ENCODE measurements around the gene PALS2. TPM values are rescaled to one million over a fixed set of nuclear protein-coding genes. Genes with fewer than 3 reads are reported as not detected.

The PALS2 gene, protein sequence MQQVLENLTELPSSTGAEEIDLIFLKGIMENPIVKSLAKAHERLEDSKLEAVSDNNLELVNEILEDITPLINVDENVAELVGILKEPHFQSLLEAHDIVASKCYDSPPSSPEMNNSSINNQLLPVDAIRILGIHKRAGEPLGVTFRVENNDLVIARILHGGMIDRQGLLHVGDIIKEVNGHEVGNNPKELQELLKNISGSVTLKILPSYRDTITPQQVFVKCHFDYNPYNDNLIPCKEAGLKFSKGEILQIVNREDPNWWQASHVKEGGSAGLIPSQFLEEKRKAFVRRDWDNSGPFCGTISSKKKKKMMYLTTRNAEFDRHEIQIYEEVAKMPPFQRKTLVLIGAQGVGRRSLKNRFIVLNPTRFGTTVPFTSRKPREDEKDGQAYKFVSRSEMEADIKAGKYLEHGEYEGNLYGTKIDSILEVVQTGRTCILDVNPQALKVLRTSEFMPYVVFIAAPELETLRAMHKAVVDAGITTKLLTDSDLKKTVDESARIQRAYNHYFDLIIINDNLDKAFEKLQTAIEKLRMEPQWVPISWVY
- 45.1 TPM for total RNA-seq

DNA sequence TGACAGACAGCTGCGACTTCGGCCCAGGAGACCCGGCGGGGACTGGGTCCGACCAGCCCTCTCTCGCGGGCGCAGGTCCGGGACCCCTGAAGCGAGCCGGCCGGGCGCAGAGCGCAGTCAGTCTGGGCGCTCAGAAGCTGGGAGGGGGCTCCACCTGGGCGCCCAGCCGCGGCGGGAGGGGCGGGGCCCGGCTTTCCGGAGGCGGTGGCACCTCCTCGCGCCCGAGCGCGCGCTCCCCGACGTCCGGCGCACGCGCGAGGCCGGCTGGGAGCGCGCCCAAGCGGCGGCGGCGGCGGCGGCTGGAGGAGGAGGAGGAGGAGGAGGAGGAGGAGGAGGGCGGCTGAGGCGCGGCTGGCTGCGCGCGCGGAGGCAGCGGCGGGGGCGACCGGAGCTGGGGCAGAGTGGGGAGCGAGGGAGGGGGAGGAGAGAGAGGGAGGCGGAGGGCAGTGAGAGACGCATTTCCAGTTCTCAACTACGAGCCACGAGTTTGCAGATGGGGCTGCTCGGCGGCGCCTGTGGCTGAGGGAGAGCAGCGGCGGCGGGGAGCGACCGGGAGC, at the start of gene PALS2:
Gene PALS2, plus strand, starts transcription at position 456 of the 557 bp plus-strand sequence. CDS start 50,216 bp downstream, outside the sequence.

Other genes with a start within 250 kb of the PALS2 start
- gene GSDME, start 184.0 kb downstream of the PALS2 start, total RNA-seq, result 24.6 TPM

All from camera-type eye (tissue), 1 donor.